Activated naive CD4-positive, alpha-beta T cell treated with anti-CD3 and anti-CD28 coated beads, Interleukin-2, amount 50 U/mL, for 24 hours (primary cell): ENCODE results near the gene C5orf63.

ENCODE experiments used
- H3K27ac Mint-ChIP-seq: one replicate; pipeline ENCODE4 v1.8.0; 2021; ENCODE audit warnings: mild to moderate bottlenecking, mixed read lengths
- H3K27me3 Mint-ChIP-seq: one replicate; pipeline ENCODE4 v1.8.0; 2021; ENCODE audit warnings: mixed read lengths
- H3K36me3 Mint-ChIP-seq: one replicate; pipeline ENCODE4 v1.8.0; 2021; ENCODE audit warnings: mixed read lengths
- H3K4me1 Mint-ChIP-seq: one replicate; pipeline ENCODE4 v1.8.0; 2021; ENCODE audit warnings: mixed read lengths
- H3K4me3 Mint-ChIP-seq: one replicate; pipeline ENCODE4 v1.8.0; 2021; ENCODE audit warnings: mild to moderate bottlenecking, mixed read lengths
- H3K9me3 Mint-ChIP-seq: one replicate; pipeline ENCODE4 v1.8.0; 2021; ENCODE audit warnings: mixed read lengths

Gene C5orf63

GRCh38 chr5:127085371-127085770 is 12.1 kb upstream of the C5orf63 start:
- Mint-ChIP-seq H3K9me3 (no peaks in the 10 kb centered on the region), H3K27ac (no peak overlapping the region), H3K4me3 (no peak overlapping the region)

GRCh38 chr5:127084656-127085055 is 11.4 kb upstream of the C5orf63 start:
- Mint-ChIP-seq H3K27me3 (peaks cover 2% of the 10 kb centered on the region), H3K4me3 (no peak overlapping the region), H3K4me1 (peaks cover 20% of the 10 kb centered on the region), H3K36me3 (no peaks in the 10 kb centered on the region), H3K27ac (no peak overlapping the region), H3K9me3 (no peaks in the 10 kb centered on the region)

More at GRCh38 chr5:127085371-127085770, 12.1 kb upstream of the C5orf63 start:
- Mint-ChIP-seq H3K4me1 (peaks cover 20% of the 10 kb centered on the region), H3K36me3 (no peaks in the 10 kb centered on the region), H3K27me3 (peaks cover 2% of the 10 kb centered on the region)

- Mint-ChIP-seq H3K36me3 (no peaks in the 10 kb centered on the region), H3K27me3 (peaks cover 2% of the 10 kb centered on the region), H3K4me3 (no peak overlapping the region), H3K9me3 (no peaks in the 10 kb centered on the region), H3K4me1 (peaks cover 13% of the 10 kb centered on the region), H3K27ac (no peak overlapping the region)
These were observed 10.4 kb upstream of the C5orf63 start for GRCh38 chr5:127083711-127084110.

- H3K27ac Mint-ChIP-seq: no peak overlapping the region
- peaks cover 2% of the 10 kb centered on the region for H3K27me3 Mint-ChIP-seq
- no peaks in the 10 kb centered on the region for H3K36me3 Mint-ChIP-seq
- H3K4me1 Mint-ChIP-seq: no peaks in the 10 kb centered on the region
- H3K9me3 Mint-ChIP-seq: no peaks in the 10 kb centered on the region
- H3K4me3 Mint-ChIP-seq: no peak overlapping the region
These were observed 6.7 kb upstream of the C5orf63 start for GRCh38 chr5:127079994-127080491.

GRCh38 chr5:127077366-127077765 is 4.1 kb upstream of the C5orf63 start:
- Mint-ChIP-seq H3K27me3 (peaks cover 2% of the 10 kb centered on the region), H3K9me3 (peaks cover 6% of the 10 kb centered on the region), H3K27ac (no peak overlapping the region)

GRCh38 chr5:127076315-127077129 is 3.2 kb upstream of the C5orf63 start:
- Mint-ChIP-seq H3K27me3 (peaks cover 2% of the 10 kb centered on the region), H3K9me3 (peaks cover 6% of the 10 kb centered on the region), H3K4me3 (no peak overlapping the region), H3K36me3 (no peaks in the 10 kb centered on the region), H3K27ac (no peak overlapping the region), H3K4me1 (peaks cover 21% of the 10 kb centered on the region)

More at GRCh38 chr5:127077366-127077765, 4.1 kb upstream of the C5orf63 start:
- no peaks in the 10 kb centered on the region for H3K36me3 Mint-ChIP-seq
- H3K4me3 Mint-ChIP-seq: no peak overlapping the region
- peaks cover 18% of the 10 kb centered on the region for H3K4me1 Mint-ChIP-seq

- Mint-ChIP-seq H3K9me3 (peaks cover 6% of the 10 kb centered on the region), H3K27ac (peak overlapping the region; percentile 99), H3K4me1 (peaks cover 22% of the 10 kb centered on the region), H3K4me3 (peak overlapping the region; percentile 93), H3K27me3 (no peaks in the 10 kb centered on the region), H3K36me3 (peaks cover 8% of the 10 kb centered on the region)
These were observed 1.2 kb upstream of the C5orf63 start for GRCh38 chr5:127074466-127074865.

GRCh38 chr5:127070243-127070642 is 3.1 kb downstream of the C5orf63 start:
- Mint-ChIP-seq H3K9me3 (peaks cover 6% of the 10 kb centered on the region), H3K27ac (no peak overlapping the region), H3K27me3 (no peaks in the 10 kb centered on the region), H3K4me3 (no peak overlapping the region), H3K4me1 (peaks cover 30% of the 10 kb centered on the region), H3K36me3 (peaks cover 17% of the 10 kb centered on the region)

GRCh38 chr5:127068493-127069214 is 4.6 kb downstream of the C5orf63 start:
- Mint-ChIP-seq H3K4me3 (no peak overlapping the region), H3K27ac (no peak overlapping the region), H3K27me3 (no peaks in the 10 kb centered on the region)

GRCh38 chr5:127066721-127067120 is 6.6 kb downstream of the C5orf63 start:
- peaks cover 9% of the 10 kb centered on the region for H3K4me1 Mint-ChIP-seq
- H3K27me3 Mint-ChIP-seq: no peaks in the 10 kb centered on the region
- H3K27ac Mint-ChIP-seq: no peak overlapping the region
- H3K4me3 Mint-ChIP-seq: no peak overlapping the region
- H3K36me3 Mint-ChIP-seq: peaks cover 17% of the 10 kb centered on the region
- H3K9me3 Mint-ChIP-seq: no peaks in the 10 kb centered on the region

More at GRCh38 chr5:127068493-127069214, 4.6 kb downstream of the C5orf63 start:
- Mint-ChIP-seq H3K9me3 (peaks cover 1% of the 10 kb centered on the region), H3K36me3 (peaks cover 17% of the 10 kb centered on the region), H3K4me1 (peaks cover 24% of the 10 kb centered on the region)

GRCh38 chr5:127064253-127064840 is 9.0 kb downstream of the C5orf63 start:
- no peaks in the 10 kb centered on the region for H3K27me3 Mint-ChIP-seq
- no peak overlapping the region for H3K4me3 Mint-ChIP-seq
- no peak overlapping the region for H3K27ac Mint-ChIP-seq
- peaks cover 17% of the 10 kb centered on the region for H3K36me3 Mint-ChIP-seq
- H3K4me1 Mint-ChIP-seq: peaks cover 22% of the 10 kb centered on the region
- no peaks in the 10 kb centered on the region for H3K9me3 Mint-ChIP-seq

- H3K4me3 Mint-ChIP-seq: no peak overlapping the region
- H3K4me1 Mint-ChIP-seq: peaks cover 18% of the 10 kb centered on the region
- no peaks in the 10 kb centered on the region for H3K27me3 Mint-ChIP-seq
- no peak overlapping the region for H3K27ac Mint-ChIP-seq
- no peaks in the 10 kb centered on the region for H3K9me3 Mint-ChIP-seq
- H3K36me3 Mint-ChIP-seq: peaks cover 17% of the 10 kb centered on the region
These were observed 9.9 kb downstream of the C5orf63 start for GRCh38 chr5:127063257-127063913.

- no peaks in the 10 kb centered on the region for H3K27me3 Mint-ChIP-seq
- H3K36me3 Mint-ChIP-seq: peaks cover 17% of the 10 kb centered on the region
- no peaks in the 10 kb centered on the region for H3K9me3 Mint-ChIP-seq
- H3K4me1 Mint-ChIP-seq: peaks cover 15% of the 10 kb centered on the region
- no peak overlapping the region for H3K4me3 Mint-ChIP-seq
- no peak overlapping the region for H3K27ac Mint-ChIP-seq
These were observed 11.3 kb downstream of the C5orf63 start for GRCh38 chr5:127061956-127062355.

GRCh38 chr5:127061537-127061936 is 11.8 kb downstream of the C5orf63 start:
- peaks cover 18% of the 10 kb centered on the region for H3K36me3 Mint-ChIP-seq
- no peak overlapping the region for H3K27ac Mint-ChIP-seq
- H3K27me3 Mint-ChIP-seq: no peaks in the 10 kb centered on the region
- no peaks in the 10 kb centered on the region for H3K9me3 Mint-ChIP-seq
- H3K4me1 Mint-ChIP-seq: peaks cover 15% of the 10 kb centered on the region
- no peak overlapping the region for H3K4me3 Mint-ChIP-seq

- Mint-ChIP-seq H3K36me3 (peaks cover 25% of the 10 kb centered on the region), H3K27me3 (no peaks in the 10 kb centered on the region), H3K4me1 (peaks cover 15% of the 10 kb centered on the region), H3K4me3 (no peak overlapping the region), H3K9me3 (no peaks in the 10 kb centered on the region), H3K27ac (no peak overlapping the region)
These were observed 12.8 kb downstream of the C5orf63 start for GRCh38 chr5:127060470-127060985.
